GM12864 (cell line): ENCODE measurements around the gene DLGAP1.
"Not testable (repeated sequence)": the region's sequence is repeated elsewhere in the genome, so short reads cannot be mapped to it uniquely, and the experiment has no call there.

Experiments
- DNase-seq: peaks from one replicate; pipeline ENCODE4 v3.0.0-alpha.2; 2011; ENCODE audit warnings: low read depth
- H3K4me3 ChIP-seq: 2 replicates; pipeline ENCODE4 v1.5.1; 2011; ENCODE audit warnings: mild to moderate bottlenecking, low read depth, low read length, control low read depth
- TF ChIP-seq, protein P1 (sequence below): IDR thresholded peaks from 2 replicates; pipeline ENCODE4 v1.5.1; 2011; ENCODE audit warnings: low read depth, mild to moderate bottlenecking, moderate library complexity, low read length, control low read depth, inconsistent platforms; ENCODE audit errors: missing control alignments

The DLGAP1 gene

DNA sequence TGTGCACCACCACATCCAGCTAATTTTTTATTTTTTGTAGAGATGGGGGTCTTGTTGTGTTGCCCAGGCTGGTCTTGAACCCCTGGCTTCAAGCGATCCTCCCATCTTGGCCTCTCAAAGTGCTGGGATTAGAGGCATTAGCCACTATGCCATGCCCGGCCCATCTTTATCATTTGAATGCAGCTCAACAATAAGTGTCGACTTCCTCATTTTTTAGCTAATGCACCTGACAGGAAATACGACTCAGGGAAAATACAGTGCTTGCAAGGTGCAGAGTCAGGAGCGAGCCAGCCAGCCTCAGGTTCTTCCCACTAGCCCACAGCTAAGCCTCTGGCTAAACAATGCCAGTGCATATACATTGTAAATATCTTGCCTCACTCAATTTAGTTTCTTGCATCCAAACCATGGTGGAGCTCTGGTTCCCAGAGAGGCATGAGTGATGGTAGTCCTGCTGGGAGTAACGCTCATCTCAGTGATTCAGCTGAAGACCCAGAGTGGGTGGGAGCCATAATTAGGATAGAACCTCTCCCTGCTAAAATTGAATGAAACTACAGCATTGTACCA, 870.1 kb downstream of the DLGAP1 start:
- TF ChIP-seq, protein P1, sequence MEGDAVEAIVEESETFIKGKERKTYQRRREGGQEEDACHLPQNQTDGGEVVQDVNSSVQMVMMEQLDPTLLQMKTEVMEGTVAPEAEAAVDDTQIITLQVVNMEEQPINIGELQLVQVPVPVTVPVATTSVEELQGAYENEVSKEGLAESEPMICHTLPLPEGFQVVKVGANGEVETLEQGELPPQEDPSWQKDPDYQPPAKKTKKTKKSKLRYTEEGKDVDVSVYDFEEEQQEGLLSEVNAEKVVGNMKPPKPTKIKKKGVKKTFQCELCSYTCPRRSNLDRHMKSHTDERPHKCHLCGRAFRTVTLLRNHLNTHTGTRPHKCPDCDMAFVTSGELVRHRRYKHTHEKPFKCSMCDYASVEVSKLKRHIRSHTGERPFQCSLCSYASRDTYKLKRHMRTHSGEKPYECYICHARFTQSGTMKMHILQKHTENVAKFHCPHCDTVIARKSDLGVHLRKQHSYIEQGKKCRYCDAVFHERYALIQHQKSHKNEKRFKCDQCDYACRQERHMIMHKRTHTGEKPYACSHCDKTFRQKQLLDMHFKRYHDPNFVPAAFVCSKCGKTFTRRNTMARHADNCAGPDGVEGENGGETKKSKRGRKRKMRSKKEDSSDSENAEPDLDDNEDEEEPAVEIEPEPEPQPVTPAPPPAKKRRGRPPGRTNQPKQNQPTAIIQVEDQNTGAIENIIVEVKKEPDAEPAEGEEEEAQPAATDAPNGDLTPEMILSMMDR = no peak
- no peak overlapping the region for H3K4me3 ChIP-seq
- no peak for DNase-seq

DNA sequence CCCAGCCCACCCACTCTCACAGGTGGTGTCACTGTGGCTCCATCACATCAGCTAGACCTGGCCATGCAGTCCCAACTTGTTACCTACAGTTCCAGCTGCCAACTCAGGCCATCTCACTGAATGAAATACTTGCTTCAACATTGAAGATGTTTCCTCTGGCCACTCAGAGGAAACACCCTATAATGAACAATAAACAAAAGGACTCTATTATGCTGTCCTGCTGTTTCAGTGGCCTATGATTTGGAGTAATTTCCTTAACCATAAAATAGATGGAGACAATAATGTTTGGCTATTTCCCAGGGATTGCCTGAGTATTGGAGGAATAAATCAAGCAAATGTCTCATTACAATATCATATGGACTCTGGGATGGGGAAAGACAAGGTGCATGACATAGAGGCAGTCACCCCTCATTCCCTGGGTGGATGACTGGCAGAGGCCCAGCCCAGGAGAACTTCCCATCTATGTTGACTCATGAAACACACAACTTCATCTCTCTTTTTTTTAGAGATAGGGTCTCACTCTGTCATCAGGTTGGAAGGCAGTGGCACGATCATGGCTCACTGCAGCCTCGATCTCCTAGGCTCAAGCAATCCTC, 870.7 kb downstream of the DLGAP1 start:
- H3K4me3 ChIP-seq = no peak overlapping the region
- DNase-seq = no peak
- TF ChIP-seq, protein P1 = no peak

DNA sequence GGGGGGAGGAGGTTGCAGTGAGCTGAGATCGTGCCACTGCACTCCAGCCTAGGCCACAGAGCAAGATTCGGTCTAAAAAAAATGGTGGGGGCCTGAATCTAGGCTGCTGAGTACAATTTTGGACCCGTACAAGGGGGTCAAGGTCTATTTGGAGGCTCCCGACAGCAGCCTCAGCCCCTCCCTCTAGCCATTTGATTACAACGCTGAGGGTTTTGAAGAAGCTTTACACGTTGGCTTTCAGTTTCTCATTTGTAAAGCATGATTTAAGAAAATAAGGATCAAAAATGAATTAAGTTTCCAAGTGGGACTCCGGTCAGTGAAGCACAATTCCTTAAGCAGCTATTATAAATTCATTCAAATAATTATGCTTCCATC, 871.2 kb downstream of the DLGAP1 start:
- H3K4me3 ChIP-seq = no peak overlapping the region
- TF ChIP-seq, protein P1 = no peak
- no peak for DNase-seq

DNA sequence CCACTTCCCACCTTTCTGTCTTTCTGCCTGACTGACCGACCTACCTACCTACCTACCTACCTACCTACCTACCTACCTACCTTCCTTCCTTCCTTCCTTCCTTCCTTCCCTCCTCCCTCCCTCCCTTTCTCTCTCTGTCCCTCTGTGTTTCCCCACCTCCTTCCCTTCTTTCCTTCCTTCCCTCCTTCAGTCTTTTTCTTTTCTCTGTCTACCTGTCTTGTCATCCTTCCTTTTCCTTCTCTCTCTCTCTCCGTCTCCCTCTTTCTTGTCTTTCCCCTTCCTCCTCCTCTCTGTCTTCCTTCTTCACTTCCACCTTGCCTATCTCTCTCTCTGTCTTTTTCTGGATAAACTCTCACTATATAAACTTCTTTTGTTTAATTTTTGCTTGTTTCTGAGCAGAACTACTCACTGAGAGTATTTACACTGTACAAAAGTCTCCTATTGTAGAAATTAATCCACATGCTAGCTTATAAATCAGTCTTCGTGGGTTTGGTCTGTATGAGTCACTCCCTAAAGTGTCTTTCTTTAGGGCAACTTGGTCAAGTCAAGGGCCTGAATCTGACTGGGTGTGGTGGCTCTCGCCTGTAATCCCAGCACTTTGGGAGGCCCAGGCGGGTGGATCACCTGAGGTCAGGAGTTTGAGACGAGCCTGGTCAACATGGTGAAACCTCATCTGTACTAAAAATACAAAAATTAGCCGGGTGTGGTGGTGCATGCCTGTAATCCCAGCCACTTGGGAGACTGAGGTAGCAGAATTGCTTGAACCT, 871.8 kb downstream of the DLGAP1 start:
- DNase-seq, H3K4me3 ChIP-seq: not testable (repeated sequence)

DNA sequence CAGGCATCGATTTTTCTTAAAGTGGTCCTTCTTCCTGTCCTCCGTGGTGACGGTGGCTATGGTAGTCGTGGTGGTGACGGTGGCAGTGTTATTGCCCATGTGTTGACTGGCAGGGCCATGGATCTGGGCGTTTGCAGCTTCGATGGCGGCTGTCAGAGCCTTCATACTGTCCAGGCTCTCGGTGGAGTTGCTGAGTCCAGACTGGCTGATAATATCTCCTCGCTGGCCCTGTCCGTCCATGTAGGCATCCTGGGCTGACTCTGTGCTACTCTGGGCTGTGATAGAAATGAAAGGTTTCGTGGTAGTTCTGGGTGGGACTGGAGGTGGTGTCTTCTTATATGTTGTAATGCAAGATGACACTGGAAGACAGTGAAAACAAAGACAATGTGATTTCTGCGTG, 873.2 kb downstream of the DLGAP1 start:
- TF ChIP-seq, protein P1 = no peak
- no peak overlapping the region for H3K4me3 ChIP-seq

DNA sequence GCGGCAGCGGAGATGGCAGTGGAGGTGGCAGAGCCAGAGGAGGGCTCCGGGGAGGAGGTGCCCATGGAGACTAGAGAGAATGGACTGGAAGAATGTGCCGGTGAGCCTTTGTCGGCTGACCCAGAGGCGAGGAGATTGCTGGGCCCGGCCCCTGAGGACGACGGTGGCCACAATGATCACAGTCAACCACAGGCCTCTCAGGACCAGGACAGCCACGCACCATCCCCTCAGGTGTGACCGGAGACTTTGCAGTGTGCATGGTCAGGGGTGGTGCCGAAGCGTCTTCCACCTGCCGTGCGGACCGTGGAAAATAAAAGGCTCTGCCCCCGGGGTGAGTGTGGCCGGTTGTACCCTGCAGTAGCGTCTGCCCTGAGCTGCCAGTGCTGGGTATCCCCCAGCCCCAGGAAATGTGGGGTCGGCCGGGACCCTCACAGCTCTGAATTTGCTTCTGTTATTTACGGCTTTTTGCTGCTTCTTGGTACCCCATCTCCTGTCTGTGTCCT, 874.5 kb downstream of the DLGAP1 start:
- DNase-seq, H3K4me3 ChIP-seq: not testable (repeated sequence)

More for the DNA sequence above, 873.2 kb downstream of the DLGAP1 start:
- no peak for DNase-seq

DNA sequence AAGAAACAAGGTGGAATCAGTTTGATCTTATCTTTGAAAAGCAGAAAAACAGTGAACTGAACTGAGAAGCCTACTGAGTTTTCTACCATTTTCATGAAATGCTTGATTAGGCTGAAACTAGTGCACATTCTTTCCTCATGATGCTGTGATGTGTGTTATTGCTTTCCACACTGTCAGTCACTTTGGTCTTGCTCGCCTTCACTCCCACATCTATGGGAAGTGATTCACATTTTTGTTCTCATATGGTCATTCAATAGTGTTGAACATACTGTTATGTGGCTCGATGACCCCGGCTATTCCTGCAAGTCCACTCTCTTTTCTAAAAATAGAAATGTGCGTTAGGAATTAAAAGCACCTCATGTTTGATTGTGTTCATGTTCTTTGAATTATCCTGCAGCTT, 875.4 kb downstream of the DLGAP1 start:
- H3K4me3 ChIP-seq = no peak overlapping the region
- no peak for DNase-seq
- TF ChIP-seq, protein P1 = no peak

DNA sequence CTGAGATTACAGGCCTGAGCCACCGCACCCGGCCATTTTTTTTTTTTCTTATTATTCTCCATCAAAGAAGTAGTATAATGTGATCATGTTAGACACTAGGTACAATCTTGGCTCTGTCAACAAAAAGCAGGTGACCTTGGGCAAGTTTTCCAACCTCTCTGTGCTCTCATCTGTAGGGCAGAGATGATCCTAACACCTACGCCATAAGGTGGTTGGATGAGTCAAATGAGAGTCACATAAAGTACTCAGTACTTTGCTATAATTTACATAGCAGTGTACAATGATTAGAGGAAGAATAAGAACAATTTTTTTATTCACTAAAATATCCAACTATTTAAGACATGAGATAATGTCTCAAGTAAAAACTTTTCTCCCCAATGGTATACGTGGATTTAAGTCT, 876.5 kb downstream of the DLGAP1 start:
- DNase-seq = no peak
- TF ChIP-seq, protein P1 = no peak

More for the DNA sequence above, 876.5 kb downstream of the DLGAP1 start:
- no peak overlapping the region for H3K4me3 ChIP-seq
